ENCODE data around the gene CCDC92.

Gene CCDC92

DNA sequence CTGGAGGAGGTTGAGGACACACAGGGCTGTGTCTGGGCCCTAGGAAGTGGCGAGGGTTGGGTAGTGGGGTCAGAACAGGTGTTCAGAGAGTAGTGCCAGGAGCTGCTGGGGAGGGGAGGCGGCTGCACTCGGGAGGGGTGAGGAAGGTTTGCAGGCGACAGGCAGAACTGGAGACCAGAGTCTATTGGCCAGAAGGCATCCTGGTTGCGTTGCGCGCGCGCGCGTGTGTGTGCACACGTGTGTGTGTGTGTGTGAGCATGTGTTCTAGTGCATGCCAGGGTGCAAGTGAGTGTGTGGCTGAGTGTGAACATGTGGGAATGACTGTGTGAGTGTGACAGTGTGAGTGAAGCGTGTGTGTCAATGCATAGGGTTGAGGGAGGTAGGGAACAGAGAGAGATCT lies 86.4 kb downstream of the CCDC92 start:
- no peak for DNase-seq
